ENCODE data around the gene METTL26.

The METTL26 gene

GRCh38 chr16:609316-609715 is 26.8 kb downstream of the METTL26 start:
- no peaks in the 10 kb centered on the region for H3K36me3 ChIP-seq (ENCODE audit: low read length)
- H3K27ac ChIP-seq (ENCODE audit: low read depth, low read length), result no peak overlapping the region
- H3K9me3 ChIP-seq (ENCODE audit: insufficient read depth, low read length), result no peaks in the 10 kb centered on the region
- H3F3A ChIP-seq (ENCODE audit: insufficient read depth), result no peaks in the 10 kb centered on the region
- H4K20me1 ChIP-seq (ENCODE audit: low read depth, low read length), result no peaks in the 10 kb centered on the region
- TF ChIP-seq CTCF (IDR thresholded peaks at IDR 0.05; ENCODE audit: insufficient read depth, low read length, poor library complexity, severe bottlenecking), result no peak
- no peak for TF ChIP-seq EZH2phosphoT487 (conservative IDR thresholded peaks at IDR 0.05; ENCODE audit: low read length)
- H3K79me2 ChIP-seq (ENCODE audit: insufficient read depth, low read length), result no peaks in the 10 kb centered on the region
- H3K4me2 ChIP-seq (ENCODE audit: low read depth, low read length, poor library complexity, severe bottlenecking), result no peak overlapping the region
- H3K27me3 ChIP-seq (ENCODE audit: low read length), result no peaks in the 10 kb centered on the region
- H3K9me2 ChIP-seq (replicated peaks; ENCODE audit: insufficient read depth, low read length), result no peaks in the 10 kb centered on the region
- H3K9ac ChIP-seq (ENCODE audit: low read length), result no peak overlapping the region
- no peak overlapping the region for H3K4me3 ChIP-seq (ENCODE audit: insufficient read depth, low read length, poor library complexity, severe bottlenecking)
- H2AFZ ChIP-seq (ENCODE audit: low read depth, low read length, severe bottlenecking), result no peak overlapping the region

GRCh38 chr16:608019-608418 is 28.1 kb downstream of the METTL26 start:
- H3K9me3 ChIP-seq (ENCODE audit: insufficient read depth, low read length), result no peaks in the 10 kb centered on the region
- no peak overlapping the region for H3K4me3 ChIP-seq (ENCODE audit: insufficient read depth, low read length, poor library complexity, severe bottlenecking)
- H3K36me3 ChIP-seq (ENCODE audit: low read length), result no peaks in the 10 kb centered on the region
- no peaks in the 10 kb centered on the region; the same call in 1 of the 2 replicates for H4K20me1 ChIP-seq (ENCODE audit: low read depth, low read length)
- H2AFZ ChIP-seq (ENCODE audit: low read depth, low read length, severe bottlenecking), result no peak overlapping the region
- no peak overlapping the region for H3K9ac ChIP-seq (ENCODE audit: low read length)
- no peaks in the 10 kb centered on the region for H3K27me3 ChIP-seq (ENCODE audit: low read length)
- H3K4me2 ChIP-seq (ENCODE audit: low read depth, low read length, poor library complexity, severe bottlenecking), result no peak overlapping the region
- no peaks in the 10 kb centered on the region for H3K79me2 ChIP-seq (ENCODE audit: insufficient read depth, low read length)
- no peak overlapping the region for H3K27ac ChIP-seq (ENCODE audit: low read depth, low read length)
- H3F3A ChIP-seq (ENCODE audit: insufficient read depth), result no peaks in the 10 kb centered on the region
- no peaks in the 10 kb centered on the region for H3K9me2 ChIP-seq (replicated peaks; ENCODE audit: insufficient read depth, low read length)
- TF ChIP-seq EZH2phosphoT487 (conservative IDR thresholded peaks at IDR 0.05; ENCODE audit: low read length) (no peak), CTCF (IDR thresholded peaks at IDR 0.05; ENCODE audit: insufficient read depth, low read length, poor library complexity, severe bottlenecking) (no peak)

- H2AFZ ChIP-seq (ENCODE audit: low read depth, low read length, severe bottlenecking), result no peak overlapping the region
- no peak overlapping the region for H3K4me3 ChIP-seq (ENCODE audit: insufficient read depth, low read length, poor library complexity, severe bottlenecking)
- no peaks in the 10 kb centered on the region for H3K27me3 ChIP-seq (ENCODE audit: low read length)
- no peak overlapping the region for H3K4me2 ChIP-seq (ENCODE audit: low read depth, low read length, poor library complexity, severe bottlenecking)
- H4K20me1 ChIP-seq (ENCODE audit: low read depth, low read length), result no peaks in the 10 kb centered on the region; the same call in 1 of the 2 replicates
- no peaks in the 10 kb centered on the region for H3K9me2 ChIP-seq (replicated peaks; ENCODE audit: insufficient read depth, low read length)
- H3K9me3 ChIP-seq (ENCODE audit: insufficient read depth, low read length), result no peaks in the 10 kb centered on the region
- H3K9ac ChIP-seq (ENCODE audit: low read length), result no peak overlapping the region
- H3F3A ChIP-seq (ENCODE audit: insufficient read depth), result no peaks in the 10 kb centered on the region
- no peak for TF ChIP-seq EZH2phosphoT487 (conservative IDR thresholded peaks at IDR 0.05; ENCODE audit: low read length)
- TF ChIP-seq CTCF (IDR thresholded peaks at IDR 0.05; ENCODE audit: insufficient read depth, low read length, poor library complexity, severe bottlenecking), result no peak
- H3K27ac ChIP-seq (ENCODE audit: low read depth, low read length), result no peak overlapping the region
- no peaks in the 10 kb centered on the region for H3K79me2 ChIP-seq (ENCODE audit: insufficient read depth, low read length)
- no peaks in the 10 kb centered on the region for H3K36me3 ChIP-seq (ENCODE audit: low read length)
Observed at GRCh38 chr16:606656-607307, 29.3 kb downstream of the METTL26 start.
